Kidney (tissue), 14 donors: ENCODE results near the gene POLA2. TPM values are rescaled to one million over a fixed set of nuclear protein-coding genes. Genes with fewer than 3 reads are reported as not detected.

Experiments used
- DNase-seq, 5 donors: peaks; one replicate each; pipeline ENCODE4 v3.0.0-alpha.2; 2013 to 2020
- FAIRE-seq: peaks from 2 replicates; lab custom pipeline; 2012; peaks lifted over from hg19 to GRCh38; lab: Jason Lieb, UNC
- H3K27ac ChIP-seq, 2 donors: one replicate each; pipeline ENCODE4 v1.7.0; 2013; ENCODE audit warnings: low read depth in 2 of 2, low read length in 2 of 2, inconsistent platforms in 1 of 2
- H3K27me3 ChIP-seq: one replicate; pipeline ENCODE4 v1.7.1; 2013; ENCODE audit warnings: low read length, inconsistent platforms; ENCODE audit not compliant: control insufficient read depth, insufficient read depth
- H3K36me3 ChIP-seq, 3 donors: one replicate each; pipeline versions ENCODE4 v1.7.0 to v1.7.1; 2013; ENCODE audit warnings: low read length in 3 of 3, control low read depth in 1 of 3, inconsistent platforms in 1 of 3; ENCODE audit not compliant: insufficient read depth in 3 of 3, control insufficient read depth in 2 of 3
- H3K4me1 ChIP-seq, 3 donors: one replicate each; pipeline versions ENCODE4 v1.7.0 to v1.7.1; 2013; ENCODE audit warnings: low read length in 3 of 3, inconsistent platforms in 1 of 3, low read depth in 1 of 3; ENCODE audit not compliant: control insufficient read depth in 2 of 3, insufficient read depth in 2 of 3
- H3K4me3 ChIP-seq, 3 donors: one replicate each; pipeline versions ENCODE4 v1.7.0 to v1.8.1; 2013; ENCODE audit warnings: low read length in 3 of 3, control low read depth in 1 of 3, inconsistent platforms in 1 of 3
- H3K9ac ChIP-seq, 3 donors: one replicate each; pipeline versions ENCODE4 v1.7.0 to v1.7.1; 2013; ENCODE audit warnings: low read length in 3 of 3, control low read depth in 1 of 3, inconsistent platforms in 1 of 3
- H3K9me3 ChIP-seq, 3 donors: one replicate each; pipeline versions ENCODE4 v1.7.0 to v1.7.1; 2013; ENCODE audit warnings: low read length in 3 of 3, control low read depth in 1 of 3, inconsistent platforms in 1 of 3; ENCODE audit not compliant: control insufficient read depth in 2 of 3, insufficient read depth in 1 of 3
- intact Hi-C: fragments of 100-400 bp; cut with DNase I; formaldehyde crosslinking; loops from one replicate; pipeline ENCODE4 v1.11.1; 2022
- polyA plus RNA-seq: library from polyadenylated mRNA; stranded (reverse); fragments of 350-450 nt; fragmentation: Illumina TruSeq; extraction: RNeasy Lipid Tissue Mini Kit (QIAGEN cat#74804); gene quantifications from one replicate; pipeline ENCODE4 v1.2.3, GENCODE V29; 2014; ENCODE audit warnings: low read depth, low replicate concordance; ENCODE audit not compliant: insufficient read depth
- total RNA-seq: library from RNA; stranded (reverse); fragmentation: NEBNext Ultra II Directional; extraction: Animal tissue kit (Norgen Biotek cat#: 25700); gene quantifications from one replicate; pipeline ENCODE4 v1.2.1, GENCODE V29; 2021
- TF ChIP-seq, protein P1 (sequence below): IDR thresholded peaks from 3 replicates; pipeline ENCODE4 v1.5.1; 2012; ENCODE audit warnings: mild to moderate bottlenecking, moderate library complexity, borderline replicate concordance; ENCODE audit not compliant: insufficient read depth; ENCODE audit errors: extremely low read depth
- donor health status: control.
- donor health status: control.
- donor health status: control.
- donor health status: control.
- donor health status: control.
- donor health status: DM: yes; HTN: yes; CAD: no.
- donor health status: Normal renal cell carcinoma (clear cell type).

The POLA2 gene
- total and polyA plus RNA-seq, 2 donors from 2014 or later = 6.5 to 13.6 TPM

- intact Hi-C loops = no loop called here
- DNase-seq = peak; percentile 32 to 75 (median 65)
- TF ChIP-seq, protein P1, sequence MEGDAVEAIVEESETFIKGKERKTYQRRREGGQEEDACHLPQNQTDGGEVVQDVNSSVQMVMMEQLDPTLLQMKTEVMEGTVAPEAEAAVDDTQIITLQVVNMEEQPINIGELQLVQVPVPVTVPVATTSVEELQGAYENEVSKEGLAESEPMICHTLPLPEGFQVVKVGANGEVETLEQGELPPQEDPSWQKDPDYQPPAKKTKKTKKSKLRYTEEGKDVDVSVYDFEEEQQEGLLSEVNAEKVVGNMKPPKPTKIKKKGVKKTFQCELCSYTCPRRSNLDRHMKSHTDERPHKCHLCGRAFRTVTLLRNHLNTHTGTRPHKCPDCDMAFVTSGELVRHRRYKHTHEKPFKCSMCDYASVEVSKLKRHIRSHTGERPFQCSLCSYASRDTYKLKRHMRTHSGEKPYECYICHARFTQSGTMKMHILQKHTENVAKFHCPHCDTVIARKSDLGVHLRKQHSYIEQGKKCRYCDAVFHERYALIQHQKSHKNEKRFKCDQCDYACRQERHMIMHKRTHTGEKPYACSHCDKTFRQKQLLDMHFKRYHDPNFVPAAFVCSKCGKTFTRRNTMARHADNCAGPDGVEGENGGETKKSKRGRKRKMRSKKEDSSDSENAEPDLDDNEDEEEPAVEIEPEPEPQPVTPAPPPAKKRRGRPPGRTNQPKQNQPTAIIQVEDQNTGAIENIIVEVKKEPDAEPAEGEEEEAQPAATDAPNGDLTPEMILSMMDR = no peak
- Histone ChIP-seq H3K36me3 (peaks cover 0 to 28% (median 16%) of the 10 kb centered on the region in 3 donors), H3K9ac (no peak overlapping the region), H3K4me1 (peaks cover 0 to 3% (median 0%) of the 10 kb centered on the region in 3 donors), H3K27me3 (no peaks in the 10 kb centered on the region), H3K9me3 (no peaks in the 10 kb centered on the region), H3K4me3 (no peak overlapping the region), H3K27ac (no peak overlapping the region)
- FAIRE-seq = no peak
These were observed 48.2 kb upstream of the POLA2 start for GRCh38 chr11:65213322-65214211.

- Histone ChIP-seq H3K36me3 (peaks cover 0 to 22% (median 10%) of the 10 kb centered on the region in 3 donors), H3K4me3 (no peak overlapping the region), H3K4me1 (peaks cover 0 to 3% (median 0%) of the 10 kb centered on the region in 3 donors), H3K27ac (no peak overlapping the region), H3K27me3 (no peaks in the 10 kb centered on the region), H3K9me3 (no peaks in the 10 kb centered on the region), H3K9ac (no peak overlapping the region)
- peak in 1 of 5 donors; percentile 40 for DNase-seq
- intact Hi-C loops = no loop called here
- FAIRE-seq = no peak
- TF ChIP-seq, protein P1 = no peak
These were observed 47.4 kb upstream of the POLA2 start for GRCh38 chr11:65214212-65214845.

DNA sequence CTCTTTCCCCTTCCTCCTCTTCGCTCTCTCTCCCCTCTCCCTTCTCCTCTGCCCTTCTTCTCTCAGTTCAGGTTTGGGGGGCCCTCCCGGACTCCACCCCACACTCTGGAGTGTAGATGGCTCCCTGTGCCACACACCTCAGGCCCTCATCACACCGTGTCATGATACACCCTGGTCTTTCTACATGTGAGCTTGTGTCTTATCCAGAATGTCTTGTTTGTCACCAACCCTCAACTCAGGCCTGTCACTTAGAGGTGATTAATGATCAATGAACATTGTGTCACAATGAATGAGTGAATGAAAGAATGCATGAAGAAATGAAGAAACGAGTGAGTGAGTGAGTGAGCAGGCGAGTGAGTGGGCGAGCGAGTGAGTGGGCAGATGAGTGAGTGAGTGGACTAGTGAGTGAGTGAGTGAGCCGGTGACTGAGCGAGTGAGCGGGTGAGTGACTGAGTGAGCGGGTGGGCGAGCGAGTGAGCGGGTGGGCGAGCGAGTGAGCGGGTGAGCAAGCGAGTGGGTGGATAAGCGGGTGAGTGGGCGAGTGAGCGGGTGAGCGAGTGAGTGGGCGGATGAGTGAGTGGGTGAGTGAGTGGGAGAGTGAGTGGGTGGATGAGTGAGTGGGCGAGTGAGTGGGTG, 46.2 kb upstream of the POLA2 start:
- intact Hi-C loops = no loop called here
- Histone ChIP-seq H3K36me3 (peaks cover 0 to 10% (median 4%) of the 10 kb centered on the region in 3 donors), H3K27me3 (no peaks in the 10 kb centered on the region), H3K4me1 (peaks cover 0 to 3% (median 0%) of the 10 kb centered on the region in 3 donors), H3K9ac (no peak overlapping the region), H3K4me3 (no peak overlapping the region), H3K27ac (no peak overlapping the region), H3K9me3 (no peaks in the 10 kb centered on the region)
- DNase-seq (peak in 1 of 5 donors; percentile 43), FAIRE-seq (no peak)
- TF ChIP-seq, protein P1 = no peak
